Esophagus muscularis mucosa (tissue), 3 donors: ENCODE measurements around the gene TMEM108.

ENCODE experiments used
- POLR2A ChIP-seq: fragments of 450-650 bp; IDR thresholded peaks from one replicate; pipeline ENCODE4 v1.6.1; 2017; ENCODE audit warnings: antibody characterized with exemption, moderate library complexity, mild to moderate bottlenecking, low read depth
- TF ChIP-seq, protein P1 (sequence below), 3 experiments: fragments of 200-600 bp in 2 of 3; fragments of 450-650 bp in 1 of 3; sonication (generic) in 2 of 3; IDR thresholded peaks; one replicate each; pipeline ENCODE4 v1.5.1; 2017 to 2019; ENCODE audit warnings: antibody characterized with exemption in 3 of 3, mild to moderate bottlenecking in 2 of 3, moderate library complexity in 1 of 3

DNA sequence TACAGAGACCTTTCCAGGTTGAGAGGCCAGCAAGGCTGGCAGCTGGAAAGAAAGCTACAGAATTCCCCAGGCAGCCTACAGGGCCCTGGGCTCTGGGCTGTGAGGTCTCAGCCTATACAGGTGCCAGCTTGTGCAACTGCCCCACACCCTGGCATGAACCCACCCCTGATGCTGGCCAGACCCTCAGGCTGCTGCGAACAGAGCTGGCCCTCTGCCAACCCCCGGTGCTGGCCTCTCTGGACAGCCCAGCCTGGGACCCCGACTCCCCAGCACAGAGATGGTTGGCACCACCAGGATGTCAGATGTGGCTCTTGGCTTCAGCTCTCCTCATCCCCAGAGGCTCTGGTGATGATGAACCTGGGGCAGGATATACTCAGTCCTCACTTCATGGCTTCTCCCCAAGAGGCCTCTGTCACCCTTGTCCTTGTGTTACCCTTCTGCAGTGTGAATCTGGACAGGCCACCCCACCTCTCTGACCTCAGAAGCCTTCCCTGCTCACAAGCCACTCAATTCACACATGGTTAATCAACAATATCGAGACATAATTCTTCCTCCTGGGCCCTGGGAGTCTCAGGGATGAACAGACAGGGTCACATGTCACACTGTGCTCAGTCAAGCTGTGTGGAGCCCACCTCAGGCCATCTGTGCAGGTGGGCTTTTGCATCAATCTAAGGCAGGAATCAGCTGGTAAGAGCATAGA is 350.7 kb downstream of the TMEM108 start:
- TF ChIP-seq, protein P1, sequence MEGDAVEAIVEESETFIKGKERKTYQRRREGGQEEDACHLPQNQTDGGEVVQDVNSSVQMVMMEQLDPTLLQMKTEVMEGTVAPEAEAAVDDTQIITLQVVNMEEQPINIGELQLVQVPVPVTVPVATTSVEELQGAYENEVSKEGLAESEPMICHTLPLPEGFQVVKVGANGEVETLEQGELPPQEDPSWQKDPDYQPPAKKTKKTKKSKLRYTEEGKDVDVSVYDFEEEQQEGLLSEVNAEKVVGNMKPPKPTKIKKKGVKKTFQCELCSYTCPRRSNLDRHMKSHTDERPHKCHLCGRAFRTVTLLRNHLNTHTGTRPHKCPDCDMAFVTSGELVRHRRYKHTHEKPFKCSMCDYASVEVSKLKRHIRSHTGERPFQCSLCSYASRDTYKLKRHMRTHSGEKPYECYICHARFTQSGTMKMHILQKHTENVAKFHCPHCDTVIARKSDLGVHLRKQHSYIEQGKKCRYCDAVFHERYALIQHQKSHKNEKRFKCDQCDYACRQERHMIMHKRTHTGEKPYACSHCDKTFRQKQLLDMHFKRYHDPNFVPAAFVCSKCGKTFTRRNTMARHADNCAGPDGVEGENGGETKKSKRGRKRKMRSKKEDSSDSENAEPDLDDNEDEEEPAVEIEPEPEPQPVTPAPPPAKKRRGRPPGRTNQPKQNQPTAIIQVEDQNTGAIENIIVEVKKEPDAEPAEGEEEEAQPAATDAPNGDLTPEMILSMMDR (IDR thresholded peaks at IDR 0.05) = no peak
- no peak for TF ChIP-seq POLR2A
